Thyroid gland (tissue), 4 donors: ENCODE data around the gene POC1A. TPM values are rescaled to one million over a fixed set of nuclear protein-coding genes. Genes with fewer than 3 reads are reported as not detected.

ENCODE experiments used
- DNase-seq, 2 donors: peaks; one replicate each; pipeline ENCODE4 v3.0.0-alpha.2; 2019
- H3K27ac ChIP-seq, 3 donors: fragments of 200-600 bp; sonication (generic); 1 replicate in 2 of 3; 2 replicates in 1 of 3; pipeline ENCODE4 v1.5.1; 2016 to 2019; ENCODE audit warnings: mild to moderate bottlenecking in 1 of 3, moderate library complexity in 1 of 3
- H3K27me3 ChIP-seq: fragments of 200-600 bp; sonication (generic); one replicate; pipeline ENCODE4 v1.5.1; 2019
- H3K36me3 ChIP-seq, 2 donors: fragments of 200-600 bp; sonication (generic); one replicate each; pipeline ENCODE4 v1.5.1; 2016 to 2019
- H3K4me1 ChIP-seq, 2 donors: fragments of 200-600 bp; sonication (generic); one replicate each; pipeline ENCODE4 v1.5.1; 2017 to 2019
- H3K4me3 ChIP-seq, 3 donors: fragments of 200-600 bp; sonication (generic); replicated peaks in 1 of 3; 1 replicate in 2 of 3; 2 replicates in 1 of 3; pipeline ENCODE4 v1.5.1; 2016; ENCODE audit warnings: mild to moderate bottlenecking in 1 of 3
- H3K9me3 ChIP-seq: fragments of 200-600 bp; sonication (generic); one replicate; pipeline ENCODE4 v1.5.1; 2017
- CTCF ChIP-seq, 6 experiments: fragments of 200-600 bp in 3 of 6; fragments of 450-650 bp in 3 of 6; sonication (generic) in 3 of 6; IDR thresholded peaks; one replicate each; pipeline ENCODE4 v1.5.1; 2016 to 2019; ENCODE audit warnings: antibody characterized with exemption in 6 of 6, mild to moderate bottlenecking in 2 of 6, inconsistent platforms in 1 of 6, moderate library complexity in 1 of 6
- POLR2A ChIP-seq, 2 donors: fragments of 450-650 bp; IDR thresholded peaks; one replicate each; pipeline ENCODE4 v1.6.1; 2017; ENCODE audit warnings: antibody characterized with exemption in 2 of 2, mild to moderate bottlenecking in 2 of 2, moderate library complexity in 1 of 2
- WGBS, 2 donors: methylation state at CpG; one replicate each; pipeline ENCODE4 v1.1.5; 2017; 5-methylcytosine and 5-hydroxymethylcytosine counted together
- intact Hi-C: fragments of 100-400 bp; cut with DNase I; formaldehyde crosslinking; loops from one replicate; pipeline ENCODE4 v1.15.1; 2023
- total RNA-seq, 4 donors: library from RNA; depleted of rRNA; stranded (reverse); fragments of >200 nt; gene quantifications; one replicate each; pipeline ENCODE4 v1.2.3, GENCODE V29; 2016

The POC1A gene
- total RNA-seq, 4 donors from 2014 or later = 0.40 to 2.8 (median 1.5) TPM

GRCh38 chr3:52144034-52144795 is 10.0 kb downstream of the POC1A start:
- Histone ChIP-seq H3K9me3 (no peaks in the 10 kb centered on the region), H3K27ac (no peak overlapping the region), H3K36me3 (no peaks in the 10 kb centered on the region), H3K4me1 (no peaks in the 10 kb centered on the region), H3K4me3 (no peak overlapping the region), H3K27me3 (no peaks in the 10 kb centered on the region)
- 78% methylated on average over 3 of the region's 3 CpGs for WGBS, 2 donors
- intact Hi-C loops = loop anchor here (2.0 kb wide), 1 partner anchor 143 kb away; no protein-coding TSS in a partner anchor
- DNase-seq = peak; percentile 87 to 91
- TF ChIP-seq CTCF (IDR thresholded peaks at IDR 0.05) (peak; percentile 87 to 99 (median 96)), POLR2A (IDR thresholded peaks at IDR 0.05) (no peak)

- H3K27ac ChIP-seq = no peak overlapping the region
Measured at GRCh38 chr3:52143616-52144015, 10.6 kb downstream of the POC1A start.

GRCh38 chr3:52143156-52143555 is 11.1 kb downstream of the POC1A start:
- no peak for TF ChIP-seq CTCF (IDR thresholded peaks at IDR 0.05)
- no peak for TF ChIP-seq POLR2A (IDR thresholded peaks at IDR 0.05)
- Histone ChIP-seq H3K4me3 (no peak overlapping the region), H3K4me1 (no peaks in the 10 kb centered on the region), H3K27ac (no peak overlapping the region), H3K36me3 (no peaks in the 10 kb centered on the region), H3K27me3 (no peaks in the 10 kb centered on the region), H3K9me3 (no peaks in the 10 kb centered on the region)
- intact Hi-C loops = no loop called here
- DNase-seq = no peak
- 96 to 100% methylated on average over 4 of the region's 4 CpGs for WGBS, 2 donors

More at GRCh38 chr3:52143616-52144015, 10.6 kb downstream of the POC1A start:
- Histone ChIP-seq H3K27me3 (no peaks in the 10 kb centered on the region), H3K9me3 (no peaks in the 10 kb centered on the region), H3K36me3 (no peaks in the 10 kb centered on the region), H3K4me1 (no peaks in the 10 kb centered on the region), H3K4me3 (no peak overlapping the region)
- intact Hi-C loops = loop anchor here (2.0 kb wide), 1 partner anchor 143 kb away; no protein-coding TSS in a partner anchor
- TF ChIP-seq POLR2A (IDR thresholded peaks at IDR 0.05) = no peak
- no peak for TF ChIP-seq CTCF (IDR thresholded peaks at IDR 0.05)
- DNase-seq = no peak
- WGBS, 2 donors = 90% methylated on average over 3 of the region's 3 CpGs

GRCh38 chr3:52141751-52142150 is 12.5 kb downstream of the POC1A start:
- Histone ChIP-seq H3K4me1 (peaks cover 0 to 3% of the 10 kb centered on the region in 2 donors), H3K4me3 (no peak overlapping the region), H3K9me3 (no peaks in the 10 kb centered on the region), H3K36me3 (no peaks in the 10 kb centered on the region), H3K27me3 (no peaks in the 10 kb centered on the region), H3K27ac (no peak overlapping the region)
- TF ChIP-seq CTCF (IDR thresholded peaks at IDR 0.05) = no peak
- TF ChIP-seq POLR2A (IDR thresholded peaks at IDR 0.05) = no peak
- intact Hi-C loops = no loop called here
- WGBS, 2 donors = 93 to 97% methylated on average over 7 of the region's 7 CpGs
- DNase-seq = no peak

- no peaks in the 10 kb centered on the region for H3K9me3 ChIP-seq
- H3K27me3 ChIP-seq = no peaks in the 10 kb centered on the region
- no peak for TF ChIP-seq CTCF (IDR thresholded peaks at IDR 0.05)
- TF ChIP-seq POLR2A (IDR thresholded peaks at IDR 0.05) = no peak
- 92 to 99% methylated on average over 5 of the region's 5 CpGs for WGBS, 2 donors
- intact Hi-C loops = no loop called here
- H3K4me1 ChIP-seq = peaks cover 0 to 8% of the 10 kb centered on the region in 2 donors
- no peak overlapping the region for H3K4me3 ChIP-seq
- no peak overlapping the region for H3K27ac ChIP-seq
- DNase-seq = no peak
- no peaks in the 10 kb centered on the region for H3K36me3 ChIP-seq
Measured at GRCh38 chr3:52140769-52141168, 13.5 kb downstream of the POC1A start.
